Endodermal cell (in vitro differentiated cells): ENCODE measurements around the gene HES5. TPM values are rescaled to one million over a fixed set of nuclear protein-coding genes. Genes with fewer than 3 reads are reported as not detected.

Source experiments
- DNase-seq: peaks from one replicate; pipeline ENCODE4 v3.0.0-alpha.2; 2017
- H3K27ac ChIP-seq: 2 replicates; pipeline ENCODE4 v1.5.1; 2013; ENCODE audit warnings: mild to moderate bottlenecking, low read depth, low read length, moderate library complexity
- H3K27me3 ChIP-seq: 2 replicates; pipeline ENCODE4 v1.6.1; 2013; ENCODE audit warnings: mild to moderate bottlenecking, low read length, moderate library complexity; ENCODE audit not compliant: insufficient read depth, control insufficient read depth, poor library complexity, severe bottlenecking
- H3K36me3 ChIP-seq: 2 replicates; pipeline ENCODE4 v1.7.0; 2013; ENCODE audit warnings: mild to moderate bottlenecking, low read length, moderate library complexity; ENCODE audit not compliant: control insufficient read depth, insufficient read depth
- H3K4me1 ChIP-seq: one replicate; pipeline ENCODE4 v1.7.0; 2013; ENCODE audit warnings: low read length; ENCODE audit not compliant: control insufficient read depth, insufficient read depth
- H3K4me3 ChIP-seq: 2 replicates; pipeline ENCODE4 v1.5.1; 2013; ENCODE audit warnings: mild to moderate bottlenecking, low read length, moderate library complexity
- H3K9ac ChIP-seq: 2 replicates; pipeline ENCODE4 v1.6.1; 2013; ENCODE audit warnings: mild to moderate bottlenecking, low read length, moderate library complexity; ENCODE audit not compliant: poor library complexity, severe bottlenecking; ENCODE audit errors: extremely low read depth
- H3K9me3 ChIP-seq: 2 replicates; pipeline ENCODE4 v1.6.1; 2013; ENCODE audit warnings: mild to moderate bottlenecking, low read length, moderate library complexity; ENCODE audit not compliant: control insufficient read depth
- H3K27ac Mint-ChIP-seq: 2 replicates; pipeline ENCODE4 v1.8.0; 2020; ENCODE audit warnings: mixed read lengths
- H3K27me3 Mint-ChIP-seq: 2 replicates; pipeline ENCODE4 v1.8.0; 2021; ENCODE audit warnings: mild to moderate bottlenecking, mixed read lengths; ENCODE audit not compliant: insufficient read depth
- H3K36me3 Mint-ChIP-seq: 2 replicates; pipeline ENCODE4 v1.8.0; 2020; ENCODE audit warnings: low read depth, mixed read lengths
- H3K4me1 Mint-ChIP-seq: 2 replicates; pipeline ENCODE4 v1.8.0; 2020; ENCODE audit warnings: mixed read lengths
- H3K4me3 Mint-ChIP-seq: 2 replicates; pipeline ENCODE4 v1.8.0; 2020; ENCODE audit warnings: mild to moderate bottlenecking, moderate library complexity, mixed read lengths
- H3K9me3 Mint-ChIP-seq: 2 replicates; pipeline ENCODE4 v1.8.0; 2020; ENCODE audit warnings: mild to moderate bottlenecking, mixed read lengths
- CTCF ChIP-seq: fragments of 200-600 bp; sonication (generic); conservative IDR thresholded peaks from 2 replicates; pipeline ENCODE4 v1.5.0; 2021; ENCODE audit warnings: antibody characterized with exemption, mild to moderate bottlenecking
- WGBS, 2 experiments: methylation state at CpG; one replicate each; pipeline versions ENCODE4 v1.1.5 to v1.1.7; 2013; ENCODE audit warnings: missing lambda C conversion rate in 2 of 2, mixed read lengths in 1 of 2; ENCODE audit not compliant: insufficient coverage in 1 of 2, insufficient read length in 1 of 2; 5-methylcytosine and 5-hydroxymethylcytosine counted together
- total RNA-seq, 2 donors: library from RNA; stranded (reverse); fragmentation: NEBNext Ultra II Directional in 1 of 2; extraction: Animal tissue kit (Norgen Biotek cat#: 25700) in 1 of 2; gene quantifications; 2 replicates in 1 of 2; 3 replicates in 1 of 2; pipeline ENCODE4 v1.2.1, GENCODE V29; 2021

Gene HES5
- total RNA-seq, 2 donors from 2014 or later, result not detected

- peaks cover 10% of the 10 kb centered on the region for H3K36me3 Mint-ChIP-seq
- no peak overlapping the region for H3K9ac ChIP-seq
- H3K9me3 ChIP-seq, result no peaks in the 10 kb centered on the region
- no peaks in the 10 kb centered on the region for H3K27me3 Mint-ChIP-seq
- no peaks in the 10 kb centered on the region for H3K9me3 Mint-ChIP-seq
- H3K4me3 Mint-ChIP-seq, result no peak overlapping the region
- no peak for DNase-seq
- H3K4me3 ChIP-seq, result no peak overlapping the region
- H3K4me1 Mint-ChIP-seq, result no peaks in the 10 kb centered on the region
- H3K36me3 ChIP-seq, result no peaks in the 10 kb centered on the region
- H3K27ac Mint-ChIP-seq, result no peak overlapping the region
- no peaks in the 10 kb centered on the region for H3K27me3 ChIP-seq
- no peak for TF ChIP-seq CTCF
- H3K27ac ChIP-seq, result no peak overlapping the region
- no peaks in the 10 kb centered on the region for H3K4me1 ChIP-seq
- 91 to 96% methylated on average over 12 to 22 of the region's 22 CpGs for WGBS, 2 experiments
These were observed 25.2 kb downstream of the HES5 start for GRCh38 chr1:2504949-2505272.

- no peak for DNase-seq
These were observed 25.7 kb downstream of the HES5 start for GRCh38 chr1:2504225-2504948.

GRCh38 chr1:2503554-2504224 is 26.4 kb downstream of the HES5 start:
- Mint-ChIP-seq H3K27me3 (no peaks in the 10 kb centered on the region), H3K4me3 (no peak overlapping the region), H3K9me3 (no peaks in the 10 kb centered on the region), H3K27ac (no peak overlapping the region), H3K36me3 (peaks cover 2% of the 10 kb centered on the region), H3K4me1 (no peaks in the 10 kb centered on the region)
- H3K9ac ChIP-seq, result no peak overlapping the region
- no peaks in the 10 kb centered on the region for H3K36me3 ChIP-seq
- H3K27ac ChIP-seq, result no peak overlapping the region
- TF ChIP-seq CTCF, result no peak
- no peaks in the 10 kb centered on the region for H3K4me1 ChIP-seq
- H3K27me3 ChIP-seq, result no peaks in the 10 kb centered on the region
- WGBS, 2 experiments, result 87 to 90% methylated on average over 18 to 40 of the region's 42 CpGs
- no peaks in the 10 kb centered on the region for H3K9me3 ChIP-seq
- no peak for DNase-seq
- H3K4me3 ChIP-seq, result no peak overlapping the region

More at GRCh38 chr1:2504225-2504948, 25.7 kb downstream of the HES5 start:
- Mint-ChIP-seq H3K27ac (no peak overlapping the region), H3K9me3 (no peaks in the 10 kb centered on the region), H3K36me3 (peaks cover 7% of the 10 kb centered on the region), H3K27me3 (no peaks in the 10 kb centered on the region), H3K4me3 (no peak overlapping the region), H3K4me1 (no peaks in the 10 kb centered on the region)
- H3K4me3 ChIP-seq, result no peak overlapping the region
- TF ChIP-seq CTCF, result no peak
- 91 to 95% methylated on average over 22 to 36 of the region's 36 CpGs for WGBS, 2 experiments
- no peak overlapping the region for H3K9ac ChIP-seq
- H3K27me3 ChIP-seq, result no peaks in the 10 kb centered on the region
- H3K4me1 ChIP-seq, result no peaks in the 10 kb centered on the region
- H3K36me3 ChIP-seq, result no peaks in the 10 kb centered on the region
- no peaks in the 10 kb centered on the region for H3K9me3 ChIP-seq
- no peak overlapping the region for H3K27ac ChIP-seq
